H9 (cell line): ENCODE data around the gene ST6GALNAC2. TPM values are rescaled to one million over a fixed set of nuclear protein-coding genes. Genes with fewer than 3 reads are reported as not detected.

Experiments used
- DNase-seq: peaks from one replicate; pipeline ENCODE4 v3.0.0-alpha.2; 2017
- H2AFZ ChIP-seq: one replicate; pipeline ENCODE4 v1.6.1; 2013; ENCODE audit warnings: mild to moderate bottlenecking, low read length, control low read depth, moderate library complexity
- H2AK5ac ChIP-seq: 2 replicates; pipeline ENCODE4 v1.6.1; 2013; ENCODE audit warnings: low read length, control low read depth, mixed read lengths; ENCODE audit not compliant: insufficient read length
- H2BK120ac ChIP-seq: one replicate; pipeline ENCODE4 v1.6.1; 2013; ENCODE audit warnings: low read depth, mild to moderate bottlenecking, low read length, control low read depth, inconsistent platforms; ENCODE audit not compliant: poor library complexity, severe bottlenecking
- H2BK12ac ChIP-seq: 2 replicates; pipeline ENCODE4 v1.6.1; 2013; ENCODE audit warnings: low read length, control low read depth, mixed read lengths, low read depth; ENCODE audit not compliant: insufficient read length
- H2BK15ac ChIP-seq: 2 replicates; pipeline ENCODE4 v1.6.1; 2013; ENCODE audit warnings: low read depth, low read length, control low read depth
- H2BK20ac ChIP-seq: one replicate; pipeline ENCODE4 v1.6.1; 2013; ENCODE audit warnings: low read depth, mild to moderate bottlenecking, low read length, control low read depth, inconsistent platforms; ENCODE audit not compliant: poor library complexity, severe bottlenecking
- H2BK5ac ChIP-seq: 2 replicates; pipeline ENCODE4 v1.6.1; 2013; ENCODE audit warnings: low read length, control low read depth, mixed read lengths; ENCODE audit not compliant: insufficient read length
- H3K14ac ChIP-seq: 2 replicates; pipeline ENCODE4 v1.6.1; 2013; ENCODE audit warnings: low read length, control low read depth; ENCODE audit not compliant: insufficient read depth
- H3K18ac ChIP-seq: 2 replicates; pipeline ENCODE4 v1.6.1; 2013; ENCODE audit warnings: low read depth, mild to moderate bottlenecking, mixed read lengths, low read length, control low read depth; ENCODE audit not compliant: insufficient read length
- H3K23ac ChIP-seq: 2 replicates; pipeline ENCODE4 v1.6.1; 2013; ENCODE audit warnings: low read length, control low read depth, mixed read lengths, low read depth; ENCODE audit not compliant: insufficient read length
- H3K23me2 ChIP-seq: 2 replicates; pipeline ENCODE4 v1.6.1; 2013; ENCODE audit warnings: low read depth, mild to moderate bottlenecking, mixed read lengths, low read length, control low read depth; ENCODE audit not compliant: insufficient read length, poor library complexity, severe bottlenecking
- H3K27ac ChIP-seq: 2 replicates; pipeline ENCODE4 v1.5.1; 2013; ENCODE audit warnings: low read length, control low read depth, mixed read lengths, low read depth; ENCODE audit not compliant: insufficient read length
- H3K27me3 ChIP-seq: 2 replicates; pipeline ENCODE4 v1.6.1; 2013; ENCODE audit warnings: low read length, control low read depth, inconsistent platforms; ENCODE audit not compliant: insufficient read depth
- H3K4ac ChIP-seq: 2 replicates; pipeline ENCODE4 v1.6.1; 2013; ENCODE audit warnings: low read depth, mild to moderate bottlenecking, control low read depth, inconsistent platforms, low read length, moderate library complexity
- H3K4me1 ChIP-seq: 2 replicates; pipeline ENCODE4 v1.6.1; 2013; ENCODE audit warnings: low read length, control low read depth, inconsistent platforms; ENCODE audit not compliant: insufficient read depth
- H3K4me2 ChIP-seq: 2 replicates; pipeline ENCODE4 v1.6.1; 2013; ENCODE audit warnings: low read length, control low read depth, mixed read lengths; ENCODE audit not compliant: insufficient read length, insufficient read depth
- H3K56ac ChIP-seq: 2 replicates; pipeline ENCODE4 v1.6.1; 2013; ENCODE audit warnings: low read depth, mild to moderate bottlenecking, mixed read lengths, low read length, control low read depth; ENCODE audit not compliant: insufficient read length
- H3K79me1 ChIP-seq: 2 replicates; pipeline ENCODE4 v1.6.1; 2013; ENCODE audit warnings: low read depth, mild to moderate bottlenecking, moderate library complexity, low read length, control low read depth, inconsistent platforms; ENCODE audit not compliant: insufficient read depth, poor library complexity, severe bottlenecking
- H3K79me2 ChIP-seq: 2 replicates; pipeline ENCODE4 v1.6.1; 2013; ENCODE audit warnings: low read length, control low read depth, inconsistent platforms; ENCODE audit not compliant: insufficient read depth
- H3K9ac ChIP-seq: 2 replicates; pipeline ENCODE4 v1.6.1; 2013; ENCODE audit warnings: low read length, control low read depth, mixed read lengths; ENCODE audit not compliant: insufficient read length; ENCODE audit errors: extremely low read depth
- H3K9me3 ChIP-seq: one replicate; pipeline ENCODE4 v1.6.1; 2013; ENCODE audit warnings: low read depth, low read length, inconsistent platforms; ENCODE audit not compliant: control insufficient read depth
- H3T11ph ChIP-seq: one replicate; pipeline ENCODE4 v1.6.1; 2013; ENCODE audit warnings: mild to moderate bottlenecking, low read length, control low read depth, inconsistent platforms
- H4K20me1 ChIP-seq: one replicate; pipeline ENCODE4 v1.6.1; 2013; ENCODE audit not compliant: control insufficient read depth, insufficient read length, insufficient read depth
- H4K5ac ChIP-seq: 2 replicates; pipeline ENCODE4 v1.6.1; 2013; ENCODE audit warnings: low read depth, mild to moderate bottlenecking, mixed read lengths, low read length, control low read depth; ENCODE audit not compliant: insufficient read length
- H4K8ac ChIP-seq: replicated peaks from 2 replicates; pipeline ENCODE4 v1.6.1; 2013; ENCODE audit warnings: low read length, control low read depth, mixed read lengths, low read depth; ENCODE audit not compliant: insufficient read length
- H4K91ac ChIP-seq: 2 replicates; pipeline ENCODE4 v1.6.1; 2013; ENCODE audit warnings: low read depth, mild to moderate bottlenecking, moderate library complexity, mixed read lengths, low read length, control low read depth; ENCODE audit not compliant: insufficient read length
- H3K27ac Mint-ChIP-seq, 3 experiments: 2 replicates in 2 of 3; 3 replicates in 1 of 3; pipeline ENCODE4 v1.8.0; 2020 to 2021; ENCODE audit warnings: mixed read lengths in 3 of 3, mild to moderate bottlenecking in 1 of 3, moderate library complexity in 1 of 3
- H3K27me3 Mint-ChIP-seq: 2 replicates; pipeline ENCODE4 v1.8.0; 2021; ENCODE audit warnings: low read depth, mild to moderate bottlenecking, moderate library complexity, mixed read lengths
- H3K36me3 Mint-ChIP-seq, 3 experiments: 2 replicates in 2 of 3; 3 replicates in 1 of 3; pipeline ENCODE4 v1.8.0; 2020 to 2021; ENCODE audit warnings: low read depth in 3 of 3, mixed read lengths in 3 of 3; ENCODE audit not compliant: insufficient read depth in 1 of 3
- H3K4me1 Mint-ChIP-seq, 2 experiments: 2 replicates each; pipeline ENCODE4 v1.8.0; 2020; ENCODE audit warnings: mixed read lengths in 2 of 2
- H3K4me3 Mint-ChIP-seq, 2 experiments: 2 replicates in 1 of 2; 3 replicates in 1 of 2; pipeline ENCODE4 v1.8.0; 2020 to 2021; ENCODE audit warnings: mild to moderate bottlenecking in 2 of 2, mixed read lengths in 2 of 2, moderate library complexity in 1 of 2
- H3K9me3 Mint-ChIP-seq, 2 experiments: 2 replicates in 1 of 2; 3 replicates in 1 of 2; pipeline ENCODE4 v1.8.0; 2020; ENCODE audit warnings: mild to moderate bottlenecking in 2 of 2, mixed read lengths in 2 of 2, moderate library complexity in 1 of 2
- WGBS: extraction: QIAGEN DNeasy Blood & Tissue Kit; methylation state at CpG from one replicate; pipeline ENCODE4 v1.1.7; 2013; ENCODE audit warnings: missing lambda C conversion rate, low lambda C conversion rate, mixed read lengths; ENCODE audit not compliant: insufficient read length; ENCODE audit errors: extremely low coverage; 5-methylcytosine and 5-hydroxymethylcytosine counted together
- total RNA-seq: library from RNA; stranded (reverse); gene quantifications from 2 replicates; pipeline ENCODE4 v1.2.1, GENCODE V29; 2021
- TF ChIP-seq, protein P1 (sequence below): fragments of 200-600 bp; sonication (generic); conservative IDR thresholded peaks from 3 replicates; pipeline ENCODE4 v1.8.0; 2021; ENCODE audit warnings: antibody characterized with exemption, mild to moderate bottlenecking

The ST6GALNAC2 gene
- total RNA-seq, 1 experiment from 2014 or later, result 0.46 TPM

DNA sequence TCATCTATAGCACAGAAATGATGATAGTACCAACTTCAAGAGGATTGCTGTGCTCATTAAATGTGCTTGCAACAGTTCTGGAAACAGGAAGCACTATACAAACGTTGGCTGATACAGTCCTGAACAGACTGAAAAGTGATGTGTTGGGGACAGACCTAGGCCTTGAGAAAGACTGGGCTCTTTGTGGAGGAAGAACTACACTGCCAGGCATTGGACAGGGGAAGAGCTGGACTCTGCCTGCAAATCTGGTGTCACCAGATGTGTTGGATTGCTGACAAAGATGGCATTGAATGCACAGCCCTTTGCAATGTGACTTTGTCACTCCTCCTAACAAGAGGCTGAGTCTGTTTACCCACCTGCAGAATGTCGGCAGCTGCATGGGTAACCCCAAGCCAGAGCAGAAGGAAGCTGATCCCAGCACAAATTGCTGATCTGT, 12.4 kb upstream of the ST6GALNAC2 start:
- peaks cover 0 to 7% (median 4%) of the 10 kb centered on the region in 3 experiments; a peak in 3 of 7 replicates for H3K36me3 Mint-ChIP-seq
- Histone ChIP-seq H3T11ph (no peak overlapping the region), H3K79me2 (no peaks in the 10 kb centered on the region), H4K5ac (no peak overlapping the region), H2BK12ac (no peak overlapping the region), H4K91ac (no peak overlapping the region), H2AK5ac (no peak overlapping the region), H2BK15ac (no peak overlapping the region), H2BK20ac (no peak overlapping the region), H3K56ac (no peak overlapping the region), H3K14ac (no peak overlapping the region), H4K8ac (no peak overlapping the region), H3K4me2 (no peak overlapping the region), H3K9me3 (no peaks in the 10 kb centered on the region), H3K4ac (no peak overlapping the region), H3K4me1 (peaks cover 3% of the 10 kb centered on the region; the same call in 1 of the 2 replicates), H3K18ac (no peak overlapping the region), H3K27me3 (no peaks in the 10 kb centered on the region), H4K20me1 (no peaks in the 10 kb centered on the region), H2BK120ac (no peak overlapping the region), H3K23me2 (no peaks in the 10 kb centered on the region), H2AFZ (no peak overlapping the region), H3K79me1 (no peaks in the 10 kb centered on the region), H2BK5ac (no peak overlapping the region), H3K23ac (no peak overlapping the region), H3K9ac (no peak overlapping the region), H3K27ac (no peak overlapping the region)
- no CpG with 5 or more reads among the region's 2 CpGs for WGBS
- H3K27me3 Mint-ChIP-seq, result peaks cover 4% of the 10 kb centered on the region
- peaks cover 17 to 27% of the 10 kb centered on the region in 2 experiments for H3K4me1 Mint-ChIP-seq
- no peak overlapping the region; a peak in 1 of 7 replicates for H3K27ac Mint-ChIP-seq
- DNase-seq, result no peak
- H3K4me3 Mint-ChIP-seq, result no peak overlapping the region
- peaks cover 2 to 6% of the 10 kb centered on the region in 2 experiments; a peak in 2 of 5 replicates for H3K9me3 Mint-ChIP-seq
- TF ChIP-seq, protein P1, sequence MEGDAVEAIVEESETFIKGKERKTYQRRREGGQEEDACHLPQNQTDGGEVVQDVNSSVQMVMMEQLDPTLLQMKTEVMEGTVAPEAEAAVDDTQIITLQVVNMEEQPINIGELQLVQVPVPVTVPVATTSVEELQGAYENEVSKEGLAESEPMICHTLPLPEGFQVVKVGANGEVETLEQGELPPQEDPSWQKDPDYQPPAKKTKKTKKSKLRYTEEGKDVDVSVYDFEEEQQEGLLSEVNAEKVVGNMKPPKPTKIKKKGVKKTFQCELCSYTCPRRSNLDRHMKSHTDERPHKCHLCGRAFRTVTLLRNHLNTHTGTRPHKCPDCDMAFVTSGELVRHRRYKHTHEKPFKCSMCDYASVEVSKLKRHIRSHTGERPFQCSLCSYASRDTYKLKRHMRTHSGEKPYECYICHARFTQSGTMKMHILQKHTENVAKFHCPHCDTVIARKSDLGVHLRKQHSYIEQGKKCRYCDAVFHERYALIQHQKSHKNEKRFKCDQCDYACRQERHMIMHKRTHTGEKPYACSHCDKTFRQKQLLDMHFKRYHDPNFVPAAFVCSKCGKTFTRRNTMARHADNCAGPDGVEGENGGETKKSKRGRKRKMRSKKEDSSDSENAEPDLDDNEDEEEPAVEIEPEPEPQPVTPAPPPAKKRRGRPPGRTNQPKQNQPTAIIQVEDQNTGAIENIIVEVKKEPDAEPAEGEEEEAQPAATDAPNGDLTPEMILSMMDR, result no peak
